HepG2 (cell line): ENCODE data around the gene EPHA3. TPM values are rescaled to one million over a fixed set of nuclear protein-coding genes. Genes with fewer than 3 reads are reported as not detected.

Experiments used
- HNRNPLL ChIP-seq: fragments of 200-400 bp; formaldehyde crosslinking; IDR thresholded peaks from 2 replicates; pipeline ENCODE4 v1.6.1; 2017; ENCODE audit warnings: mild to moderate bottlenecking, low read depth, low read length; ENCODE audit not compliant: poor library complexity, severe bottlenecking
- HOXA5 ChIP-seq: sonication (generic); formaldehyde crosslinking; IDR thresholded peaks from 2 replicates; pipeline ENCODE4 v1.4.0; 2020; ENCODE audit warnings: missing genetic modification reagents
- IRF9 ChIP-seq: sonication (generic); formaldehyde crosslinking; IDR thresholded peaks from 2 replicates; pipeline ENCODE4 v1.8.0; 2022; ENCODE audit warnings: missing genetic modification reagents, mild to moderate bottlenecking, borderline replicate concordance
- ISL2 ChIP-seq: sonication (generic); formaldehyde crosslinking; IDR thresholded peaks from 2 replicates; pipeline ENCODE4 v1.5.0; 2020; ENCODE audit warnings: missing genetic modification reagents
- KLF15 ChIP-seq: sonication (generic); formaldehyde crosslinking; IDR thresholded peaks from 2 replicates; pipeline ENCODE4 v1.8.1; 2023; ENCODE audit warnings: borderline replicate concordance, mild to moderate bottlenecking, inconsistent platforms, missing genetic modification reagents, mixed read lengths
- MED1 ChIP-seq: sonication (generic); formaldehyde crosslinking; IDR thresholded peaks from 2 replicates; pipeline ENCODE4 v1.4.0; 2020; ENCODE audit warnings: missing genetic modification reagents
- MYPOP ChIP-seq: sonication (generic); formaldehyde crosslinking; IDR thresholded peaks from 2 replicates; pipeline ENCODE4 v1.8.1; 2023; ENCODE audit warnings: mild to moderate bottlenecking, moderate library complexity, missing genetic modification reagents
- RAD21 ChIP-seq: fragments of 450-650 bp; formaldehyde crosslinking; IDR thresholded peaks from 2 replicates; pipeline ENCODE4 v1.5.0; 2020; ENCODE audit warnings: mild to moderate bottlenecking
- TCF12 ChIP-seq, 2 experiments: fragments of 450-650 bp in 1 of 2; sonication (generic) in 1 of 2; formaldehyde crosslinking in 1 of 2; IDR thresholded peaks; 2 replicates each; pipeline versions ENCODE4 v1.6.1 to v1.8.0; 2017 to 2022; ENCODE audit warnings: antibody characterized with exemption in 1 of 2, mild to moderate bottlenecking in 1 of 2, missing genetic modification reagents in 1 of 2, moderate library complexity in 1 of 2
- ZFP90 ChIP-seq: sonication (generic); formaldehyde crosslinking; IDR thresholded peaks from 2 replicates; pipeline ENCODE4 v1.8.0; 2022; ENCODE audit warnings: missing genetic modification reagents, mild to moderate bottlenecking, inconsistent platforms, borderline replicate concordance
- ZNF101 ChIP-seq: sonication (generic); formaldehyde crosslinking; IDR thresholded peaks from 2 replicates; pipeline ENCODE4 v1.4.0; 2020; ENCODE audit warnings: mild to moderate bottlenecking, low read depth, missing genetic modification reagents, borderline replicate concordance
- ZNF143 ChIP-seq: sonication (generic); formaldehyde crosslinking; IDR thresholded peaks from 2 replicates; pipeline ENCODE4 v1.4.0; 2020; ENCODE audit warnings: missing genetic modification reagents
- ZNF598 ChIP-seq: sonication (generic); formaldehyde crosslinking; IDR thresholded peaks from 2 replicates; pipeline ENCODE4 v1.5.1; 2020; ENCODE audit warnings: mild to moderate bottlenecking, missing genetic modification reagents, borderline replicate concordance
- ZNF687 ChIP-seq: sonication (generic); formaldehyde crosslinking; IDR thresholded peaks from 2 replicates; pipeline ENCODE4 v1.5.1; 2020; ENCODE audit warnings: mild to moderate bottlenecking, missing genetic modification reagents, moderate library complexity
- ZSCAN20 ChIP-seq: sonication (generic); formaldehyde crosslinking; IDR thresholded peaks from 2 replicates; pipeline ENCODE4 v1.4.0; 2020; ENCODE audit warnings: missing genetic modification reagents, mild to moderate bottlenecking, borderline replicate concordance
- polyA plus RNA-seq, 8 experiments: library from polyadenylated mRNA; depleted of rRNA in 3 of 8; stranded (reverse) in 7 of 8; unstranded in 1 of 8; fragments of >200 nt; fragmentation: Illumina TruSeq in 4 of 8; extraction: Trizol in 4 of 8; gene quantifications; 2 replicates each; pipeline versions ENCODE4 v1.2.1 to v1.2.3, GENCODE V29; 2011 to 2016; ENCODE audit warnings: low read depth in 4 of 8, missing spikeins in 1 of 8, mixed read lengths in 1 of 8; ENCODE audit not compliant: insufficient read depth in 1 of 8
- total RNA-seq, 5 experiments: library from RNA; depleted of rRNA; stranded (reverse); fragments of >200 nt; fragmentation: Illumina TruSeq; extraction: Trizol; gene quantifications; 2 replicates each; pipeline ENCODE4 v1.2.3, GENCODE V29; 2016; ENCODE audit warnings: low read depth in 1 of 5
- TF ChIP-seq, protein P1 (sequence below): IDR thresholded peaks from 2 replicates; pipeline ENCODE4 v1.6.1; 2018; ENCODE audit warnings: missing genetic modification reagents, mild to moderate bottlenecking, missing compliant biosample characterization
- TF ChIP-seq, protein P2 (sequence below): sonication (generic); formaldehyde crosslinking; IDR thresholded peaks from 2 replicates; pipeline ENCODE4 v1.5.1; 2020; ENCODE audit warnings: missing genetic modification reagents, mild to moderate bottlenecking, borderline replicate concordance

Gene EPHA3
- total and polyA plus RNA-seq, 2 of the 13 experiments (the other 11 are each of a cell fraction or from before 2014, with no cell fraction given): 0.01 TPM; not detected in 1

- TF ChIP-seq ZNF687 (CRISPR knock-in tag): peak; percentile 45
- TF ChIP-seq HOXA5 (CRISPR knock-in tag): 0 out of 2 replicates have a peak, but pooled peaks have one; percentile 27
- TF ChIP-seq ZNF101 (CRISPR knock-in tag): no peak
- TF ChIP-seq RAD21 (CRISPR knock-in tag): peak; percentile 55
- TF ChIP-seq ZFP90 (CRISPR knock-in tag): peak; percentile 66; the same call in 1 of the 2 replicates
- TF ChIP-seq HNRNPLL: peak; percentile 50
- TF ChIP-seq TCF12 (IDR thresholded peaks at IDR 0.05): no peak
- TF ChIP-seq TCF12 (CRISPR knock-in tag; IDR thresholded peaks at IDR 0.05): 0 out of 2 replicates have a peak, but pooled peaks have one; percentile 42
- 0 out of 2 replicates have a peak, but pooled peaks have one; percentile 34 for TF ChIP-seq KLF15 (CRISPR knock-in tag)
- TF ChIP-seq MED1 (CRISPR knock-in tag): peak; percentile 25; the same call in 1 of the 2 replicates
- TF ChIP-seq MYPOP (CRISPR knock-in tag): peak; percentile 98
- 0 out of 2 replicates have a peak, but pooled peaks have one; percentile 14 for TF ChIP-seq ISL2 (CRISPR knock-in tag)
- TF ChIP-seq ZNF598: peak; percentile 65; the same call in 1 of the 2 replicates
- TF ChIP-seq ZSCAN20 (CRISPR knock-in tag): peak; percentile 64; the same call in 1 of the 2 replicates
- TF ChIP-seq ZNF143 (CRISPR knock-in tag): 0 out of 2 replicates have a peak, but pooled peaks have one; percentile 25
- TF ChIP-seq IRF9: peak; percentile 41; the same call in 1 of the 2 replicates
- TF ChIP-seq, protein P1, sequence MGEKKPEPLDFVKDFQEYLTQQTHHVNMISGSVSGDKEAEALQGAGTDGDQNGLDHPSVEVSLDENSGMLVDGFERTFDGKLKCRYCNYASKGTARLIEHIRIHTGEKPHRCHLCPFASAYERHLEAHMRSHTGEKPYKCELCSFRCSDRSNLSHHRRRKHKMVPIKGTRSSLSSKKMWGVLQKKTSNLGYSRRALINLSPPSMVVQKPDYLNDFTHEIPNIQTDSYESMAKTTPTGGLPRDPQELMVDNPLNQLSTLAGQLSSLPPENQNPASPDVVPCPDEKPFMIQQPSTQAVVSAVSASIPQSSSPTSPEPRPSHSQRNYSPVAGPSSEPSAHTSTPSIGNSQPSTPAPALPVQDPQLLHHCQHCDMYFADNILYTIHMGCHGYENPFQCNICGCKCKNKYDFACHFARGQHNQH (CRISPR knock-in tag): 0 out of 2 replicates have a peak, but pooled peaks have one; percentile 50
- TF ChIP-seq, protein P2, sequence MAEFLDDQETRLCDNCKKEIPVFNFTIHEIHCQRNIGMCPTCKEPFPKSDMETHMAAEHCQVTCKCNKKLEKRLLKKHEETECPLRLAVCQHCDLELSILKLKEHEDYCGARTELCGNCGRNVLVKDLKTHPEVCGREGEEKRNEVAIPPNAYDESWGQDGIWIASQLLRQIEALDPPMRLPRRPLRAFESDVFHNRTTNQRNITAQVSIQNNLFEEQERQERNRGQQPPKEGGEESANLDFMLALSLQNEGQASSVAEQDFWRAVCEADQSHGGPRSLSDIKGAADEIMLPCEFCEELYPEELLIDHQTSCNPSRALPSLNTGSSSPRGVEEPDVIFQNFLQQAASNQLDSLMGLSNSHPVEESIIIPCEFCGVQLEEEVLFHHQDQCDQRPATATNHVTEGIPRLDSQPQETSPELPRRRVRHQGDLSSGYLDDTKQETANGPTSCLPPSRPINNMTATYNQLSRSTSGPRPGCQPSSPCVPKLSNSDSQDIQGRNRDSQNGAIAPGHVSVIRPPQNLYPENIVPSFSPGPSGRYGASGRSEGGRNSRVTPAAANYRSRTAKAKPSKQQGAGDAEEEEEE (CRISPR knock-in tag): no peak
Observed at GRCh38 chr3:89113893-89114840, 6.7 kb downstream of the EPHA3 start (continued).
